GM11168 (cell line): ENCODE measurements around the gene MARCKS.

ENCODE experiments used
- in situ Hi-C: fragments of 300-500 bp; cut with MboI; formaldehyde crosslinking; loops from one replicate; pipeline ENCODE4 v1.12.0; 2022; ENCODE audit warnings: low sequenced_read_pairs; ENCODE audit not compliant: unreplicated experiment

Gene MARCKS

DNA sequence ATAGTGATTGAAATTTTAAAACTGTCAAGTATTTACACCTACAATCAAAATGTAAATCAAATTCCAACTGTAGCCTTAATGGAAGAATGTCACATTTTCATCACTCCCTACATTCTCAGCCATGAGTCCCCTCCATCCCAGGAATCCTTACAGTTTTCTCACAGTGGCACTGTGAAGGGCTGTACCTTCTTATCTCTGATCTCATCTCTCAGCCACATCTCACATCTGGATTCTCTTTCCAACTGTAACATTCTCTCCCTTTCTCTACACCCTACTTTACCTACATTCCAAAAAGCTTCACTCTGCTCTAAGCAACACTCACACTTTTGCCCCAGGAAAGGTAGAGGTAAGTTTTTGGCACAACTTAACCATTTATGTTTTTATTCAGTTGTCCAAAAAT lies 8.9 kb upstream of the MARCKS start:
- in situ Hi-C loops = no loop called here

DNA sequence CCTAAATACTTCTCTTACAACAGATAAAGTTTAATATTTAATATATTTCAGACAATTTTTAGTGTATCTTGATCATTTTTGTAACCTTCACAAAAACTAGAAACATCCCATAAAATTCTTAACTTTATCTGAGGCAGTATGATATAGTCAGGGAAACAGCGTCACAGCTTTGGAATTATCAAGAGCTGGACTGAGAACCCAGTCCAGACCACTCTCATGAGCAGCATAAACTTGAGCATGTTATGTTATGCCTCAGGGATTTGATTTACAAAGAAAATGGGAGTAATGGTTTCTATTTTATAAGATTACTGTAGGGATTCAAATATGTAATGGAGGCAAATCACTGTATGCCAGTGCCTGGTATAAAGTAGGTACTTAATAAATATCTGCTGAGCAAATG lies 8.3 kb upstream of the MARCKS start:
- in situ Hi-C loops = no loop called here

- in situ Hi-C loops = no loop called here
Observed at GRCh38 chr6:113853252-113853651, 3.9 kb upstream of the MARCKS start.

GRCh38 chr6:113854531-113855499 lies 2.3 kb upstream of the MARCKS start:
- in situ Hi-C loops = loop anchor here (5.0 kb wide), 1 partner anchor 223 kb away; no protein-coding TSS in a partner anchor

DNA sequence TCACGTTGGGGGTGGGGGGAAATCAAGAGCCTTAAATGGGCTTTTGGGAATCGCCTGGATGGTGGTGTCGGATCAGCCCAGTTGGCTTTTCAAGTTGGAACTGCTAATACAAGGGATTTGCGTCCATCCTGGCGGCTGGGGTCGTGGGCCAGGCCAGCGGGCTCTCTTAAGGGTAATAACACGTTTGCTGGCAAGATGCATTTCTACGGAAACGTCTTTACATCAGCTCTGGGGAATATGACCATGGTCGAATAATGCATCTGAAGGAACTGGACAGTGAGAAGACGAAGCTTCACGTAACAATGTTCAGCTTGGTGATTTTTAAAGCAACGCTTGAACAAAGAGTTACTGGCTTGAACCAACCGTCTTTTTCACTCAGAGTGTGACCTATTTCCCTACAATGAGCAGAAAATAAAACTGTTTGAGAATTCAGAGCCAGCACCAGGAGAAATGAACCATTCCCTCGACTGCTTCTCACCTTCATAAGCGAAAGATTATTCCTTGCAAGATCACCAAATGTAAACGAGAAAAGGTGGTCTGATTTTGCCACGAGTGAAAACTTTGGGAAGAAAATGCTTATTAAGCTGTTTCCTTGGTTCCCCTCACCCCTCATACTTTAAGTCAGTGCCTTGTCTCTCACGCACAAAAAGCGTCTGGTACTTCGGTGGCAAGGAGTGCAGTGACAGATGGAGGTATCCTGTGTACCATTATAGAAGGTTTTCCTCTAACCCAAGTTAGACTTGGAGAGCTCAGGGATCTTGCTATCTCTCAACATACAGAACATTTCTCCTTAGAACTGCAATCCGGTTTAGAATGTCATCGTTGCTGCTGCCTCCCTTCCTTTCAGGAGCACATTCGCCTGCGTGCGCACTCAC lies 1.4 kb upstream of the MARCKS start:
- in situ Hi-C loops = loop anchor here (5.0 kb wide), 1 partner anchor 223 kb away; no protein-coding TSS in a partner anchor

DNA sequence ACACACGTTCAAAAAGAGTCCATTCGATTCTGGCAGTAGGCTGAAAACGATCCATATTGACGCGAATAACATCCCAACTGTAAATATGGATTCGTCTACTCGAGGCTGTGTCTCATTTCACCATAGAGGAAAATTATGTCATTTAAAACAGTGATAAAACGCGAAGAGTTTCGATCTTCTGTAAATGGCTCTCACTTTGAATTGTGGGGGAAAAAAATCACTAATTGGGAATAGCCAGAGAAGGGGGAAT lies 845 bp upstream of the MARCKS start:
- in situ Hi-C loops = loop anchor here (5.0 kb wide), 1 partner anchor 224 kb away; no protein-coding TSS in a partner anchor

- in situ Hi-C loops = loop anchor here (5.0 kb wide), 1 partner anchor 226 kb away; no protein-coding TSS in a partner anchor
Observed at GRCh38 chr6:113857556-113858479, 673 bp downstream of the MARCKS start.

GRCh38 chr6:113858480-113859348 lies 1.6 kb downstream of the MARCKS start:
- in situ Hi-C loops = loop anchor here (5.0 kb wide), 1 partner anchor 226 kb away; no protein-coding TSS in a partner anchor

- in situ Hi-C loops = loop anchor here (5.0 to 10.0 kb wide), 2 partner anchors 227 to 555 kb away; no protein-coding TSS in a partner anchor
Observed at GRCh38 chr6:113859349-113860180, 2.4 kb downstream of the MARCKS start.

DNA sequence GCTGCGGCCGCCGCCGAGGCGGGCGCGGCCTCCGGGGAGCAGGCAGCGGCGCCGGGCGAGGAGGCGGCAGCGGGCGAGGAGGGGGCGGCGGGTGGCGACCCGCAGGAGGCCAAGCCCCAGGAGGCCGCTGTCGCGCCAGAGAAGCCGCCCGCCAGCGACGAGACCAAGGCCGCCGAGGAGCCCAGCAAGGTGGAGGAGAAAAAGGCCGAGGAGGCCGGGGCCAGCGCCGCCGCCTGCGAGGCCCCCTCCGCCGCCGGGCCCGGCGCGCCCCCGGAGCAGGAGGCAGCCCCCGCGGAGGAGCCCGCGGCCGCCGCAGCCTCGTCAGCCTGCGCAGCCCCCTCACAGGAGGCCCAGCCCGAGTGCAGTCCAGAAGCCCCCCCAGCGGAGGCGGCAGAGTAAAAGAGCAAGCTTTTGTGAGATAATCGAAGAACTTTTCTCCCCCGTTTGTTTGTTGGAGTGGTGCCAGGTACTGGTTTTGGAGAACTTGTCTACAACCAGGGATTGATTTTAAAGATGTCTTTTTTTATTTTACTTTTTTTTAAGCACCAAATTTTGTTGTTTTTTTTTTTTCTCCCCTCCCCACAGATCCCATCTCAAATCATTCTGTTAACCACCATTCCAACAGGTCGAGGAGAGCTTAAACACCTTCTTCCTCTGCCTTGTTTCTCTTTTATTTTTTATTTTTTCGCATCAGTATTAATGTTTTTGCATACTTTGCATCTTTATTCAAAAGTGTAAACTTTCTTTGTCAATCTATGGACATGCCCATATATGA lies 3.2 kb downstream of the MARCKS start:
- in situ Hi-C loops = loop anchor here (10.0 kb wide), 1 partner anchor 556 kb away; no protein-coding TSS in a partner anchor

DNA sequence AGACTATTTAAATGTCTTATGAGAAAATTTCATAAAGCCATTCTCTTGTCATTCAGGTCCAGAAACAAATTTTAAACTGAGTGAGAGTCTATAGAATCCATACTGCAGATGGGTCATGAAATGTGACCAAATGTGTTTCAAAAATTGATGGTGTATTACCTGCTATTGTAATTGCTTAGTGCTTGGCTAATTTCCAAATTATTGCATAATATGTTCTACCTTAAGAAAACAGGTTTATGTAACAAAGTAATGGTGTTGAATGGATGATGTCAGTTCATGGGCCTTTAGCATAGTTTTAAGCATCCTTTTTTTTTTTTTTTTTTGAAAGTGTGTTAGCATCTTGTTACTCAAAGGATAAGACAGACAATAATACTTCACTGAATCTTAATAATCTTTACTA lies 5.0 kb downstream of the MARCKS start:
- in situ Hi-C loops = loop anchor here (10.0 kb wide), 1 partner anchor 557 kb away; no protein-coding TSS in a partner anchor

DNA sequence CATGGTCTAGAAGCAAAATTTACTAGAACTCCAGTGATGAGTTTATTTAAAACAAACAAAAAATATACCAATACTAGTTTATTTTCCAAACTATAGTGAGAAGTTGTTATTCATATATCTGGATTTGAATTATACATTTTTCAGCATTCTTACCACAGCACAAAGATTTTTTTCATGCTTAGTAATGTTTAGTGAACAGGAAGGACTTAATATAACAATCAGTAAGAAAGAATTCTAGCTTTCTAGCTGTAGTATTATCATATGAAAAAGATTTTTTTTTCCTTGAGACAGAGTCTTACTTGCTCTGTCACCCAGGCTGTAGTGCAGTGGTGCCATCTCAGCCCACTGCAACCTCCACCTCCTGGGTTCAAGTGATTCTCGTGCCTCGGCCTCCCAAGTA lies 13.8 kb downstream of the MARCKS start:
- in situ Hi-C loops = no loop called here

- in situ Hi-C loops = no loop called here
Observed at GRCh38 chr6:113871975-113872374, 14.8 kb downstream of the MARCKS start.

DNA sequence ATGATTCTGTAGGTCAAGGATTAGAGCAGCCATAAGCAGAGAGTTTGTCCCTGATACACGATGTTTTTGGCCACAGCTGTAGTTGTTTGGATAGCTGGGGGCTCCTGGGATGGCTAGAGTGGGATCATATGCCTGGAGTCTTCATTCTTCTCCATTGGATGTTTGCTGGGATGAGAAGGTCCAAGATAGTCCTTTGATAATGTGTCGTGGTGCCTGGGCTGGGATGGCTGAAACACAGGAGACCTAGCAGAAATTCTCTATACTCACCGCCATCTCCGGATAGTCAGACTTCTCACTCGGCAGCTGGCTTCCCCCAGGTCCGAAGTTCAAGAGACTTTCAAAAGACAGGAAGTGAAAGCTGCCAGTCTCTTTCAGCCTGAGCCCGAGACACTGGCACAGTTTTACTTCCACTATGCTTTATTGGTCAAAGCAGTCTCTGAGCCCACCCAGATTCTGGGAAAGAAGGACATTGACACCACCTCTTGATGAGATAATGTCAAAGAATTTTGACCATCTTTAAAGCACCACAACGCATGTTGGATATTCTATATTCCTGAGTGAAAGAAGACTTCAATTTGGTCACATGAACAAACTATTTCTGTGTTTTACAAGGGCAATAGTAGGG lies 16.0 kb downstream of the MARCKS start:
- in situ Hi-C loops = no loop called here

- in situ Hi-C loops = no loop called here
Observed at GRCh38 chr6:113875470-113875869, 18.3 kb downstream of the MARCKS start.

- in situ Hi-C loops = no loop called here
Observed at GRCh38 chr6:113876695-113877094, 19.6 kb downstream of the MARCKS start.
